Fibroblast of mammary gland (primary cell): Measurements from ENCODE around the gene BTG3.

Experiments
- DNase-seq: peaks from one replicate; pipeline ENCODE4 v3.0.0-alpha.2; 2010; ENCODE audit warnings: low read depth
- H3K4me3 ChIP-seq: 2 replicates; pipeline ENCODE4 v1.5.1; 2011; ENCODE audit warnings: low read depth, mild to moderate bottlenecking, low read length, moderate library complexity; ENCODE audit not compliant: control insufficient read depth
- TF ChIP-seq, protein P1 (sequence below): conservative IDR thresholded peaks from 2 replicates; pipeline ENCODE4 v1.5.1; 2011; ENCODE audit warnings: low read depth, low read length, inconsistent platforms; ENCODE audit not compliant: control insufficient read depth, insufficient read depth

Gene BTG3

DNA sequence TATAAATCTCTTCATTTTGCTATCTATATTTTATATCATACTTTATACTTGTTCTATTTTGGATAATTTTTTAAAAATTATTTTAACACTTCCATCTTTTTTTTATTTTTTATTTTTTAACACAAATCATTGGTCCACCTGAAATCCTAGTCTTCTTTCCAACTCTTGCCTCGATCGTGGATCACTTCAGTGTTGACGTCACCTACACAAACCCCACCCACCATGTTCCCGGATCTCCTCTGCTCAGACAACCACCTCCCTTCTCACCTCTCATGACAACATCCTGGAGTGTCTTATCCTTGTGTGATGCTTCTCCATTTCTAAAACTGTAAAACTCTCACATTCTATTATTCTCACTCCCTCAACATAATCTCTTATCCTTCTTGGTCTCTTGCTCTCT, 34.1 kb upstream of the BTG3 start:
- TF ChIP-seq, protein P1, sequence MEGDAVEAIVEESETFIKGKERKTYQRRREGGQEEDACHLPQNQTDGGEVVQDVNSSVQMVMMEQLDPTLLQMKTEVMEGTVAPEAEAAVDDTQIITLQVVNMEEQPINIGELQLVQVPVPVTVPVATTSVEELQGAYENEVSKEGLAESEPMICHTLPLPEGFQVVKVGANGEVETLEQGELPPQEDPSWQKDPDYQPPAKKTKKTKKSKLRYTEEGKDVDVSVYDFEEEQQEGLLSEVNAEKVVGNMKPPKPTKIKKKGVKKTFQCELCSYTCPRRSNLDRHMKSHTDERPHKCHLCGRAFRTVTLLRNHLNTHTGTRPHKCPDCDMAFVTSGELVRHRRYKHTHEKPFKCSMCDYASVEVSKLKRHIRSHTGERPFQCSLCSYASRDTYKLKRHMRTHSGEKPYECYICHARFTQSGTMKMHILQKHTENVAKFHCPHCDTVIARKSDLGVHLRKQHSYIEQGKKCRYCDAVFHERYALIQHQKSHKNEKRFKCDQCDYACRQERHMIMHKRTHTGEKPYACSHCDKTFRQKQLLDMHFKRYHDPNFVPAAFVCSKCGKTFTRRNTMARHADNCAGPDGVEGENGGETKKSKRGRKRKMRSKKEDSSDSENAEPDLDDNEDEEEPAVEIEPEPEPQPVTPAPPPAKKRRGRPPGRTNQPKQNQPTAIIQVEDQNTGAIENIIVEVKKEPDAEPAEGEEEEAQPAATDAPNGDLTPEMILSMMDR: no peak
- H3K4me3 ChIP-seq: no peak overlapping the region
- no peak for DNase-seq

DNA sequence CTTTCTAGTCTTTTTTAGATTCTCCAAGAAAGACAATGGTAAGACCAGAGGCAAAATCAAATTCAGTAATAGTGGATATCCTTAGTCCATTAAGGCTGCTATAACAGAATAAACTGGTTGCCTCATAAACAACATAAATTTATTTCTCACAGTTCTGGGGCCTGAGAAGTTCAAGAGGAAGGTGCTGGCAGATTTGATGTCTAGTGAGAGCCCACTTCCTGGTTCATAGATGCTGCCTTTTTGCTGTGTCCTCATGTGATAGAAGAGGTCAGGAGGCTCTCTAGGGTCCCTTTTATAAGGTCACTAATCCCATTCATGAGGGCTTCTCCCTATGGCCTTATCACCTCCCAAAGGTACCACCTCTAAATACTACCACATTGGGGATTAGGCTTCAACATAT, 31.5 kb upstream of the BTG3 start:
- no peak overlapping the region for H3K4me3 ChIP-seq
- TF ChIP-seq, protein P1: no peak
- no peak for DNase-seq

DNA sequence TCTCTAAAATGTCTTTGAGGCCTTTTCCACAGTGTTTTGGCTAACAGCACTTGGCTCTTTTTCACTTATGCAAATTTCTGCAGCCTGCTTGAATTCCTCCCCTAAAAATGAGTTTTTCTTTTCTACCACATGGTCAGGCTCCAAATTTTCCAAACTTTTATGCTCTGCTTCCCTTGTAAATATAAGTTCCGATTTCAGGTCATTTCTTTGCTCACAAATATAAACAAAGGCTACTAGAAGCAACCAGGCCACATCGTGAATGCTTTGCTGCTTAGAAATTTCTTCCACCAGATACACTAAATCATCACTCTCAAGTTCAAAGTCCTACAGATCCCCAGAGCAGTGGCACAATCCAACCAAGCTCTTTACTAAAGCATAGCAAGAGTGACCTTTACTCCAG, 28.1 kb upstream of the BTG3 start:
- TF ChIP-seq, protein P1: no peak
- no peak overlapping the region for H3K4me3 ChIP-seq
- DNase-seq: no peak

DNA sequence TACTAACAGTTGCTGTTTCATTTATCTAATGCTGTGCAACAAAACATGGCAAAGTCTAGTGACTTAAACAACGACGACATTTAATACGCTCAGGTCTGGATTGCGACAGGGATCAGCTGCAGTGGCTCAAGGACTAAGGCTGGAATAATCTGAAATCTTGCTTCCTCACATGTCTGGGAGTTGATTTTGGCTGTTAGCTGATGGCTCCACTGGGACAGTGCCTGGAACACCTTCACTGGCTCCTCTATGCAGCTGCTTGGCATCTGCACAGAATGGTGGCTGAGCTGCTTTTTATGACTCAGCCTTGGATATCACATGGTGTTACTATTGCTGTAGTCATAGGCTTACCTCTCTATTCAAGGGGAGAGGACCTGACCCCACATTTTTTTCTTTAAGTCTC, 24.0 kb upstream of the BTG3 start:
- peak; percentile 39 for DNase-seq
- H3K4me3 ChIP-seq: no peak overlapping the region
- TF ChIP-seq, protein P1: no peak

DNA sequence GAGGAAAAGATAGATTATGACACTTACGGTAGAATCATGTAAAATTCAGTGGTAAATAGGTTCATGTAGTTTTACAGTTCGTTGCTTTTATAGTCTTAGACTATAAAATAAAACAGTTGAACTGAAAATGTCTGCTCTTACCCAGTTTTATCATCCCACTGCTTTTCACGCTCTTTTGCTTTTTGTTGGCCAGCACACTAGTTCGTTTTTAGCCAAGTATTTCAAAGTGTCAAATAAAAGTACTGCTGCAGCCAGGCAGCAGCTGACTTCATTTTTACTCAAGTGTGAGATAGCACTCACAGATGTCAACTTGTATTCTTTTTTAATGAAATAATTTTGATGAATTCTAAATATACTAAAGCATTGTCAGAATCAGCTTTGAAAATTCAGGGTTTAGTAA, 18.5 kb upstream of the BTG3 start:
- no peak overlapping the region for H3K4me3 ChIP-seq
- DNase-seq: no peak
- TF ChIP-seq, protein P1: no peak

DNA sequence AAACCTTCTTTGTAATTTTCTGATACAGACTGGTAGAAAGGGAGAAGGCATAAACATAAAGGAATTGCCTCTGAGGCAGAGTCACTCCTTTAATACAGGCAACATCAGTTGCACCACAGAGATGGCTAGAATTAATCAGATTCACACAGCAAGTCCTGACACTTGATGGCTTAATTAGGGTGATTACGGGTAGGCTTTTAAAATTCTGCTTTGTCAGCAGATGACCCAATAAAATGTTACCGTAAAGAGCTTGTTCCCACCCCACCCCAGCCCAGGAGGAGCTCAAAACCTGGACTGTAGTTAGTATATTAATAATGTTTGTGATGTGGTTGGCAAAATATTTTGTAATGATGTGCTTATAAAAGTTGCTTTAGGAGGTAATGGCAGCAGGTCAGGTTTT, 9.3 kb upstream of the BTG3 start:
- H3K4me3 ChIP-seq: no peak overlapping the region
- no peak for DNase-seq
- TF ChIP-seq, protein P1: no peak

DNA sequence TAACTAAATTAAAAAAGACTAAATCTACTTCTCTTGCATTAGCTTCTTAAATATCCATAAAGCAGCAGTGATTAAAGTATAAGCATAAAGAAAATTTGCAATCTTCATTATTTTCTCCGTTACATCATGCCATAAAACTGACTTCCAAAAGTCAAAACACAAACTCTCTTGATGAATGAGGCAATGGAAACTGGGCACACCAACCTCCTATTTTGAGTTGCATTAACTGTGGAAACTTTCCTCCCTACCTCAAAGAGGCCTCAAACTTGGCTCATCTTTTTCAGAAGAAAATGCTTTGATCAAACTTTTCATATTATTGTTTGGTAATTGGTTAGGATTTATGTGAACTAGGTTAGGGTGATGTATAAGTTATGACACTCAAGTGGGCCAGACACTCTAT, 4.1 kb upstream of the BTG3 start:
- no peak overlapping the region for H3K4me3 ChIP-seq
- no peak for DNase-seq
- TF ChIP-seq, protein P1: no peak
